ENCODE results near the gene GNAI2.

GRCh38 chr3:50204804-50205412 lies 31.1 kb upstream of the GNAI2 start, which contains the start of gene SLC38A3:
- TF ChIP-seq REST (IDR thresholded peaks at IDR 0.05; ENCODE audit: insufficient read depth in 1 of 2, low read depth in 2 of 2, low read length in 2 of 2) = no peak
- no peak for TF ChIP-seq SIN3A (IDR thresholded peaks at IDR 0.05; ENCODE audit: borderline replicate concordance, insufficient read depth, low read length)

Data from PFSK-1 (cell line).